AG04450 (cell line): ENCODE data around the gene RNF186. TPM values are rescaled to one million over a fixed set of nuclear protein-coding genes. Genes with fewer than 3 reads are reported as not detected.

Source experiments
- CTCF ChIA-PET: fragments of 300-600, 350-600 bp; formaldehyde crosslinking; extraction: SDS; loops from one replicate; lab custom pipeline; 2022; ENCODE audit warnings: antibody characterized with exemption, inconsistent platforms; lab: Charles Lee
- POLR2A ChIA-PET: fragments of 350-600 bp; formaldehyde crosslinking; extraction: SDS; loops from one replicate; lab custom pipeline; 2021; ENCODE audit warnings: antibody characterized with exemption, inconsistent platforms; lab: Yijun Ruan, JAX
- DNase-seq: peaks from one replicate; pipeline ENCODE4 v3.0.0-alpha.2; 2011; ENCODE audit warnings: low read depth, low spot score
- H3K27ac ChIP-seq: one replicate; pipeline ENCODE4 v1.5.1; 2012; ENCODE audit warnings: low read depth, low read length, control low read depth
- H3K27me3 ChIP-seq: one replicate; pipeline ENCODE4 v1.6.0; 2012; ENCODE audit warnings: low read length; ENCODE audit not compliant: control insufficient read depth, insufficient read depth
- H3K4me3 ChIP-seq: 2 replicates; pipeline ENCODE4 v1.5.1; 2011; ENCODE audit warnings: mild to moderate bottlenecking, low read depth, low read length, control low read depth
- H3K9me3 ChIP-seq: 2 replicates; pipeline ENCODE4 v1.5.1; 2012; ENCODE audit warnings: low read length; ENCODE audit not compliant: control insufficient read depth, insufficient read depth
- polyA plus RNA-seq: library from polyadenylated mRNA; depleted of rRNA; stranded (reverse); fragments of >200 nt; gene quantifications from 2 replicates; pipeline ENCODE4 v1.2.3, GENCODE V29; 2011
- TF ChIP-seq, protein P1 (sequence below): IDR thresholded peaks from 2 replicates; pipeline ENCODE4 v1.5.1; 2011; ENCODE audit warnings: low read depth, low read length, control low read depth, inconsistent platforms

RNF186 gene
- polyA plus RNA-seq, 1 experiment = not detected

- ChIA-PET CTCF (interaction anchor here (0.5 to 3.5 kb wide), 2 partner anchors 21 to 187 kb away, joined by 5 to 17 read pairs; partner anchors contain the start of gene OTUD3), POLR2A (no interaction called here)
- TF ChIP-seq, protein P1, sequence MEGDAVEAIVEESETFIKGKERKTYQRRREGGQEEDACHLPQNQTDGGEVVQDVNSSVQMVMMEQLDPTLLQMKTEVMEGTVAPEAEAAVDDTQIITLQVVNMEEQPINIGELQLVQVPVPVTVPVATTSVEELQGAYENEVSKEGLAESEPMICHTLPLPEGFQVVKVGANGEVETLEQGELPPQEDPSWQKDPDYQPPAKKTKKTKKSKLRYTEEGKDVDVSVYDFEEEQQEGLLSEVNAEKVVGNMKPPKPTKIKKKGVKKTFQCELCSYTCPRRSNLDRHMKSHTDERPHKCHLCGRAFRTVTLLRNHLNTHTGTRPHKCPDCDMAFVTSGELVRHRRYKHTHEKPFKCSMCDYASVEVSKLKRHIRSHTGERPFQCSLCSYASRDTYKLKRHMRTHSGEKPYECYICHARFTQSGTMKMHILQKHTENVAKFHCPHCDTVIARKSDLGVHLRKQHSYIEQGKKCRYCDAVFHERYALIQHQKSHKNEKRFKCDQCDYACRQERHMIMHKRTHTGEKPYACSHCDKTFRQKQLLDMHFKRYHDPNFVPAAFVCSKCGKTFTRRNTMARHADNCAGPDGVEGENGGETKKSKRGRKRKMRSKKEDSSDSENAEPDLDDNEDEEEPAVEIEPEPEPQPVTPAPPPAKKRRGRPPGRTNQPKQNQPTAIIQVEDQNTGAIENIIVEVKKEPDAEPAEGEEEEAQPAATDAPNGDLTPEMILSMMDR = no peak
- no peak for DNase-seq
- no peaks in the 10 kb centered on the region for H3K9me3 ChIP-seq
- no peak overlapping the region for H3K27ac ChIP-seq
- H3K4me3 ChIP-seq = no peak overlapping the region
- no peaks in the 10 kb centered on the region for H3K27me3 ChIP-seq
These were observed 46.0 kb upstream of the RNF186 start for GRCh38 chr1:19861034-19861433.

GRCh38 chr1:19860418-19860817 is 45.3 kb upstream of the RNF186 start:
- ChIA-PET CTCF (interaction anchor here (3.5 kb wide), 1 partner anchor 22 kb away, joined by 17 read pairs; the partner anchor contains the start of gene OTUD3), POLR2A (no interaction called here)
- no peak overlapping the region for H3K27ac ChIP-seq

DNA sequence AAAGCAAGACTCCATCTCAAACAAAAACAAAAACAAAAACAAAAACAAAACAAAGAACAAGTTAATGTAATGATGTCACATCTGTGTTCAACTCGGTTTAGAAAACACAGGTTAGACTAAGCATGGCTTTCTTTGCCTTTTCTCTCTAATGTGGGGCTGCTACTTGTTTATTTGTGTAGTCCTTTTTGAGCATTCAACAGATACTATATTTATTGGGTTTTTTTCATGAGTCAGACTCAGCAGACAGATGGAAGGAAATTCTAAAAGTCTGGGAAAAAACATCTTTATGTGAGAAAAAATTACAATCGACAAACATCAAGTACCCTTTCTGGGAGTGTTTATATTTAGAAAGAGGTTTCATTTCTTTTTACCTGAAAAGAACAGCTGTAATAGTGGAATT is 44.8 kb upstream of the RNF186 start:
- POLR2A ChIA-PET = no interaction called here
- CTCF ChIA-PET = no interaction called here
- H3K27ac ChIP-seq = no peak overlapping the region
- DNase-seq = no peak
- no peaks in the 10 kb centered on the region for H3K27me3 ChIP-seq
- H3K4me3 ChIP-seq = no peak overlapping the region
- TF ChIP-seq, protein P1 = no peak
- no peaks in the 10 kb centered on the region for H3K9me3 ChIP-seq

More at GRCh38 chr1:19860418-19860817, 45.3 kb upstream of the RNF186 start:
- no peak for DNase-seq
- no peak overlapping the region for H3K4me3 ChIP-seq
- TF ChIP-seq, protein P1 = no peak
- H3K9me3 ChIP-seq = no peaks in the 10 kb centered on the region
- H3K27me3 ChIP-seq = no peaks in the 10 kb centered on the region

DNA sequence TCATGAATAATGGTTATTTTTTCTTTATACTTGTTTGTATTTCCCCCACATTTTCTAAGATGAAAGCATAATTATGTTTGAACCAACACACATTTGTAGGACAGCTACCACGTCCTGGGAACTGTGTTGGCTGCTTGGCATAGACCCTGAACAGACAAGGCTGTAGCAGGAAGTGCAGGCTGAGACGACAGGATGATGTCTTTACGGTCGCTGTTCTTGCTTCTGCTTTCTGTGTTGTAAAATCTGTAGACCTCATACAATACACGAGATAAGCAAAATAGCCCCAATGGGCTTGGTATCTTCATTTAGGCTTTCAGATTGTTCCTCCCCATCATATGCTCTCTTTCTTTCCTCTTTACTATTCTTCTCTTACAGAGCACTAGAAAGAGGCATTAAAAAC is 43.8 kb upstream of the RNF186 start:
- H3K27me3 ChIP-seq = no peaks in the 10 kb centered on the region
- DNase-seq = no peak
- CTCF ChIA-PET = no interaction called here
- H3K4me3 ChIP-seq = no peak overlapping the region
- POLR2A ChIA-PET = no interaction called here
- H3K27ac ChIP-seq = no peak overlapping the region
- no peaks in the 10 kb centered on the region for H3K9me3 ChIP-seq
- TF ChIP-seq, protein P1 = no peak

GRCh38 chr1:19854866-19855265 is 39.8 kb upstream of the RNF186 start:
- DNase-seq = no peak
- CTCF ChIA-PET = interaction anchor here (0.6 kb wide), 2 partner anchors 27 to 358 kb away, joined by 3 to 4 read pairs; no protein-coding TSS in a partner anchor
- POLR2A ChIA-PET = no interaction called here

More at GRCh38 chr1:19854866-19855265, 39.8 kb upstream of the RNF186 start:
- H3K27me3 ChIP-seq = peaks cover 2% of the 10 kb centered on the region
- TF ChIP-seq, protein P1 = no peak
- H3K9me3 ChIP-seq = no peaks in the 10 kb centered on the region
- H3K27ac ChIP-seq = no peak overlapping the region
- H3K4me3 ChIP-seq = no peak overlapping the region
